Loucy (cell line): ENCODE measurements around the gene COX7A2.

ENCODE experiments used
- H2AFZ ChIP-seq: fragments of 200-600 bp; sonication (generic); 2 replicates; pipeline ENCODE4 v1.6.0; 2016; ENCODE audit warnings: antibody characterized with exemption, mild to moderate bottlenecking, low read length, moderate library complexity
- H3F3A ChIP-seq: fragments of 200-600 bp; 2 replicates; pipeline ENCODE4 v1.6.0; 2016; ENCODE audit warnings: antibody characterized with exemption, low read depth, mild to moderate bottlenecking
- H3K27me3 ChIP-seq: fragments of 200-600 bp; sonication (generic); 2 replicates; pipeline ENCODE4 v1.6.1; 2014; ENCODE audit warnings: low read length, mild to moderate bottlenecking; ENCODE audit not compliant: insufficient read depth, poor library complexity, severe bottlenecking
- H3K36me3 ChIP-seq: fragments of 200-600 bp; sonication (generic); 2 replicates; pipeline ENCODE4 v1.6.1; 2016; ENCODE audit warnings: low read length; ENCODE audit not compliant: insufficient read depth
- H3K4me1 ChIP-seq: fragments of 200-600 bp; sonication (generic); 2 replicates; pipeline ENCODE4 v1.5.1; 2014; ENCODE audit warnings: low read length, mild to moderate bottlenecking; ENCODE audit not compliant: insufficient read depth, poor library complexity, severe bottlenecking
- H3K4me2 ChIP-seq: fragments of 200-600 bp; sonication (generic); 2 replicates; pipeline ENCODE4 v1.6.0; 2014; ENCODE audit warnings: antibody characterized with exemption, low read length, low read depth, mild to moderate bottlenecking; ENCODE audit not compliant: poor library complexity, severe bottlenecking
- H3K4me3 ChIP-seq: fragments of 200-600 bp; sonication (generic); 2 replicates; pipeline ENCODE4 v1.5.1; 2014; ENCODE audit warnings: low read length, mild to moderate bottlenecking, mixed read lengths; ENCODE audit not compliant: poor library complexity, severe bottlenecking
- H3K79me2 ChIP-seq: fragments of 200-600 bp; sonication (generic); 2 replicates; pipeline ENCODE4 v1.6.1; 2014; ENCODE audit warnings: low read length; ENCODE audit not compliant: insufficient read depth
- H3K9ac ChIP-seq: fragments of 200-600 bp; sonication (generic); 2 replicates; pipeline ENCODE4 v1.6.0; 2014; ENCODE audit warnings: mild to moderate bottlenecking, low read depth, low read length, moderate library complexity; ENCODE audit not compliant: poor library complexity, severe bottlenecking
- H3K9me2 ChIP-seq: fragments of 200-600 bp; sonication (generic); replicated peaks from 2 replicates; pipeline ENCODE4 v1.6.1; 2016; ENCODE audit warnings: low read depth, low read length, mixed read lengths
- H3K9me3 ChIP-seq: fragments of 200-600 bp; sonication (generic); 2 replicates; pipeline ENCODE4 v1.6.1; 2014; ENCODE audit warnings: mild to moderate bottlenecking, antibody characterized with exemption, low read length, low read depth; ENCODE audit not compliant: insufficient read depth
- H4K20me1 ChIP-seq: fragments of 200-600 bp; sonication (generic); 2 replicates; pipeline ENCODE4 v1.6.0; 2014; ENCODE audit warnings: antibody characterized with exemption, low read length, mild to moderate bottlenecking; ENCODE audit not compliant: insufficient read depth, poor library complexity, severe bottlenecking
- EZH2phosphoT487 ChIP-seq: fragments of 200-600 bp; IDR thresholded peaks from 2 replicates; pipeline ENCODE4 v1.6.1; 2018; ENCODE audit warnings: antibody characterized with exemption, mild to moderate bottlenecking, moderate library complexity, borderline replicate concordance
- TF ChIP-seq, protein P1 (sequence below): fragments of 200-600 bp; sonication (generic); conservative IDR thresholded peaks from 2 replicates; pipeline ENCODE4 v1.5.1; 2014; ENCODE audit warnings: mild to moderate bottlenecking, antibody characterized with exemption, low read length

COX7A2 gene

DNA sequence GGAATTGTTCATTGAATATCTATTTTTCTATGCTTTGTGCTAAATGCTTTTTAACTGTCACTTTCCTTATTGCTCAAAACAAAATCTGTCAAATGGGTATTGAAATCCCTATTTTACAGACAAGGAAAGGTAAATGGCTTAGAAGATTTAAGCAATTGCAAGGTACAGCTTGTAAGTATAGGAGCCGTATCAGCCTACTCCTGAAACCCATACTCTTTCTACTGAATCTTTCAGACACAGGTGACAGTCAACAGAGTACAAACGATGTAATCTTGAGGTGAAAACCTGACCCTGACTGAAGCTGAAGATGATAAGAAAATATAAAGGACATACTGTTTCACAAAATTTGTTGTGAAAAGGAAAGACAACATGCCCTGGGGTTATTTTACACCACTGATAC lies 7.0 kb upstream of the COX7A2 start:
- TF ChIP-seq, protein P1, sequence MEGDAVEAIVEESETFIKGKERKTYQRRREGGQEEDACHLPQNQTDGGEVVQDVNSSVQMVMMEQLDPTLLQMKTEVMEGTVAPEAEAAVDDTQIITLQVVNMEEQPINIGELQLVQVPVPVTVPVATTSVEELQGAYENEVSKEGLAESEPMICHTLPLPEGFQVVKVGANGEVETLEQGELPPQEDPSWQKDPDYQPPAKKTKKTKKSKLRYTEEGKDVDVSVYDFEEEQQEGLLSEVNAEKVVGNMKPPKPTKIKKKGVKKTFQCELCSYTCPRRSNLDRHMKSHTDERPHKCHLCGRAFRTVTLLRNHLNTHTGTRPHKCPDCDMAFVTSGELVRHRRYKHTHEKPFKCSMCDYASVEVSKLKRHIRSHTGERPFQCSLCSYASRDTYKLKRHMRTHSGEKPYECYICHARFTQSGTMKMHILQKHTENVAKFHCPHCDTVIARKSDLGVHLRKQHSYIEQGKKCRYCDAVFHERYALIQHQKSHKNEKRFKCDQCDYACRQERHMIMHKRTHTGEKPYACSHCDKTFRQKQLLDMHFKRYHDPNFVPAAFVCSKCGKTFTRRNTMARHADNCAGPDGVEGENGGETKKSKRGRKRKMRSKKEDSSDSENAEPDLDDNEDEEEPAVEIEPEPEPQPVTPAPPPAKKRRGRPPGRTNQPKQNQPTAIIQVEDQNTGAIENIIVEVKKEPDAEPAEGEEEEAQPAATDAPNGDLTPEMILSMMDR, result no peak
- no peak for TF ChIP-seq EZH2phosphoT487
- H3K9ac ChIP-seq, result no peak overlapping the region

GRCh38 chr6:75249837-75250236 lies 6.2 kb upstream of the COX7A2 start:
- Histone ChIP-seq H3K27me3 (peaks cover 30% of the 10 kb centered on the region), H3K4me3 (no peak overlapping the region), H3K9ac (no peak overlapping the region), H2AFZ (no peak overlapping the region), H3K9me3 (no peaks in the 10 kb centered on the region), H3K9me2 (no peaks in the 10 kb centered on the region), H3K36me3 (0 out of 2 replicates have a peak, but pooled peaks cover 6% of the 10 kb centered on the region), H3K4me2 (no peak overlapping the region), H3K4me1 (no peaks in the 10 kb centered on the region), H3K79me2 (no peaks in the 10 kb centered on the region), H4K20me1 (no peaks in the 10 kb centered on the region), H3F3A (peaks cover 3% of the 10 kb centered on the region; the same call in 1 of the 2 replicates)
- TF ChIP-seq EZH2phosphoT487, result no peak
- TF ChIP-seq, protein P1, result no peak

More for the DNA sequence above, 7.0 kb upstream of the COX7A2 start:
- peaks cover 3% of the 10 kb centered on the region; the same call in 1 of the 2 replicates for H3F3A ChIP-seq
- H2AFZ ChIP-seq, result no peak overlapping the region
- H3K79me2 ChIP-seq, result no peaks in the 10 kb centered on the region
- peaks cover 23% of the 10 kb centered on the region for H3K27me3 ChIP-seq
- no peak overlapping the region for H3K4me2 ChIP-seq
- H3K4me3 ChIP-seq, result no peak overlapping the region
- no peaks in the 10 kb centered on the region for H4K20me1 ChIP-seq
- no peaks in the 10 kb centered on the region for H3K9me3 ChIP-seq
- H3K4me1 ChIP-seq, result no peaks in the 10 kb centered on the region
- H3K36me3 ChIP-seq, result peaks cover 13% of the 10 kb centered on the region; the same call in 1 of the 2 replicates
- H3K9me2 ChIP-seq, result no peaks in the 10 kb centered on the region

GRCh38 chr6:75246386-75246785 lies 2.8 kb upstream of the COX7A2 start:
- H3K27me3 ChIP-seq, result peaks cover 34% of the 10 kb centered on the region

More at GRCh38 chr6:75246386-75246785, 2.8 kb upstream of the COX7A2 start:
- H3K9me3 ChIP-seq, result no peaks in the 10 kb centered on the region
- no peak overlapping the region for H3K4me2 ChIP-seq
- H3K9ac ChIP-seq, result no peak overlapping the region
- no peaks in the 10 kb centered on the region for H3K36me3 ChIP-seq
- H3K79me2 ChIP-seq, result peaks cover 21% of the 10 kb centered on the region
- no peak for TF ChIP-seq EZH2phosphoT487
- TF ChIP-seq, protein P1, result no peak
- H3K4me1 ChIP-seq, result peaks cover 4% of the 10 kb centered on the region
- H2AFZ ChIP-seq, result no peak overlapping the region
- no peak overlapping the region for H3K4me3 ChIP-seq
- peaks cover 3% of the 10 kb centered on the region; the same call in 1 of the 2 replicates for H3F3A ChIP-seq
- H4K20me1 ChIP-seq, result peaks cover 11% of the 10 kb centered on the region
- H3K9me2 ChIP-seq, result no peaks in the 10 kb centered on the region
